Testis (tissue), 3 donors: ENCODE data around the gene ATXN7L1. TPM values are rescaled to one million over a fixed set of nuclear protein-coding genes. Genes with fewer than 3 reads are reported as not detected.

Experiments
- DNase-seq: peaks from one replicate; pipeline ENCODE4 v3.0.0-alpha.2; 2019
- H3K27ac ChIP-seq, 2 donors: fragments of 200-600 bp; sonication (generic); one replicate each; pipeline ENCODE4 v1.5.1; 2019
- H3K27me3 ChIP-seq: fragments of 200-600 bp; sonication (generic); one replicate; pipeline ENCODE4 v1.5.1; 2019
- H3K36me3 ChIP-seq: fragments of 200-600 bp; sonication (generic); one replicate; pipeline ENCODE4 v1.5.1; 2017; ENCODE audit warnings: low read depth; ENCODE audit errors: missing control alignments
- H3K4me1 ChIP-seq: fragments of 200-600 bp; sonication (generic); one replicate; pipeline ENCODE4 v1.5.1; 2019
- H3K4me3 ChIP-seq, 2 donors: fragments of 200-600 bp; sonication (generic); one replicate each; pipeline ENCODE4 v1.5.1; 2017 to 2019
- H3K9me3 ChIP-seq: fragments of 200-600 bp; sonication (generic); one replicate; pipeline ENCODE4 v1.5.1; 2017
- CTCF ChIP-seq, 3 experiments: fragments of 450-650 bp in 2 of 3; fragments of 200-600 bp in 1 of 3; sonication (generic) in 1 of 3; IDR thresholded peaks; one replicate each; pipeline ENCODE4 v1.5.1; 2016 to 2019; ENCODE audit warnings: antibody characterized with exemption in 3 of 3, mild to moderate bottlenecking in 2 of 3, moderate library complexity in 1 of 3
- POLR2A ChIP-seq: fragments of 450-650 bp; IDR thresholded peaks from one replicate; pipeline ENCODE4 v1.6.1; 2017; ENCODE audit warnings: antibody characterized with exemption, mild to moderate bottlenecking, moderate library complexity
- WGBS, 2 donors: methylation state at CpG; one replicate each; pipeline ENCODE4 v1.1.5; 2018; 5-methylcytosine and 5-hydroxymethylcytosine counted together
- intact Hi-C: fragments of 100-400 bp; cut with DNase I; formaldehyde crosslinking; loops from one replicate; pipeline ENCODE4 v1.15.1; 2023; ENCODE audit warnings: low total_unique reads
- polyA plus RNA-seq: library from polyadenylated mRNA; stranded (reverse); fragments of 350-450 nt; fragmentation: Illumina TruSeq; extraction: RNeasy Lipid Tissue Mini Kit (QIAGEN cat#74804); gene quantifications from one replicate; pipeline ENCODE4 v1.2.3, GENCODE V29; 2014; ENCODE audit warnings: low read depth, low replicate concordance; ENCODE audit not compliant: insufficient read depth
- total RNA-seq, 2 donors: library from RNA; depleted of rRNA; stranded (reverse); fragments of >200 nt; gene quantifications; one replicate each; pipeline ENCODE4 v1.2.3, GENCODE V29; 2016

The ATXN7L1 gene
- total and polyA plus RNA-seq, 3 donors from 2014 or later, result 35.7 to 61.7 (median 35.9) TPM

DNA sequence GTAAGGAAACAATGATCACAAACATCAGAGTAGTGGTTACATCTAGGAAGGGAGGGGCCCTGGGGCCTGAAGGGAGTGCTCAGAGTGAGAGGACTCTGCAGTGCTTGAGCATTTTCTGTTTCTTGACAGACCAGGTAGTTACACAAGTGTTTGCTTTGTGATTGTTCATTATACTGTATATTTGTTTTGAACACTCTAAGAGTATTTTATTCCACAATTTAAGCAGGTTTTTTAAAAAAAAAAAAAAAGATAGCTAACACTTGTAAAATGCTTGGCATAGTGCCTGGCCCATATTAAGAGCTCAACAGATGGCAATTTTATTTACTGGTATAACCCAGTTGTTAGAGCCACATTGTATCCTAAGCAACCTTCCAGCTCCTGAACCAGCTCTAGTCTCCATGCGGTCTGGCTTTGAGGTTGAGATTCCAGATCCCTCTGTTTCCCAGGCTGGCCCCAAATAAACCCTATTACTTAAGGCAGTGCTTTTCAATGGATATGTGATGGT lies 20.1 kb upstream of the ATXN7L1 start:
- Histone ChIP-seq H3K4me3 (no peak overlapping the region), H3K4me1 (no peaks in the 10 kb centered on the region), H3K27ac (no peak overlapping the region), H3K9me3 (no peaks in the 10 kb centered on the region), H3K27me3 (no peaks in the 10 kb centered on the region), H3K36me3 (no peaks in the 10 kb centered on the region)
- intact Hi-C loops, result no loop called here
- 71 to 81% methylated on average over 1 of the region's 1 CpG for WGBS, 2 donors
- TF ChIP-seq POLR2A (no peak), CTCF (IDR thresholded peaks at IDR 0.05) (no peak)
- no peak for DNase-seq

- Histone ChIP-seq H3K4me3 (no peak overlapping the region), H3K27ac (no peak overlapping the region), H3K27me3 (no peaks in the 10 kb centered on the region), H3K9me3 (no peaks in the 10 kb centered on the region), H3K4me1 (no peaks in the 10 kb centered on the region), H3K36me3 (no peaks in the 10 kb centered on the region)
- TF ChIP-seq CTCF (IDR thresholded peaks at IDR 0.05) (no peak), POLR2A (no peak)
- no peak for DNase-seq
- WGBS, 2 donors, result 89 to 93% methylated on average over 3 of the region's 3 CpGs
- intact Hi-C loops, result no loop called here
Measured at GRCh38 chr7:105894131-105894530, 17.7 kb upstream of the ATXN7L1 start.

DNA sequence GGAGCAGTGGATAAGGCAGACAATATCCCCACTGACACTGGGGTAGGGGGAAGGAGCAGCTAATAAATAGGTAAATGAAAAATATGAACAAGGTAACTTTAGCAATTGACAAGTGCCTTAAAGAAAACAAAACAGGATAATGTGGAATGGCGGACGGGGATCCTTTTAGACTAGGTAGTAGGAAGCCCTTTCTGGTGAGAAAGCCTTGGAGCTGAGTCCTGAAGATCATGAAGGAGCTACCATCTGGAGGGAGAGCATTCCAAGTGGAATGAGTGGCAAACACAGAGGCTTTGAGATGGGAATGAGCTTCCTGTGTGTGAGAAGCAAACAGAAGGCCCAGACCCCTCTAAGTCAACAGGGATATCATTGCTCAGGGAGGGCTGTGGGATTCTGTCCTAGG lies 16.0 kb upstream of the ATXN7L1 start:
- TF ChIP-seq POLR2A, result no peak
- no peak for TF ChIP-seq CTCF (IDR thresholded peaks at IDR 0.05)
- intact Hi-C loops, result no loop called here
- Histone ChIP-seq H3K4me1 (no peaks in the 10 kb centered on the region), H3K4me3 (no peak overlapping the region), H3K27ac (no peak overlapping the region), H3K36me3 (no peaks in the 10 kb centered on the region), H3K27me3 (no peaks in the 10 kb centered on the region), H3K9me3 (no peaks in the 10 kb centered on the region)
- 87 to 98% methylated on average over 2 of the region's 2 CpGs for WGBS, 2 donors
- DNase-seq, result no peak

DNA sequence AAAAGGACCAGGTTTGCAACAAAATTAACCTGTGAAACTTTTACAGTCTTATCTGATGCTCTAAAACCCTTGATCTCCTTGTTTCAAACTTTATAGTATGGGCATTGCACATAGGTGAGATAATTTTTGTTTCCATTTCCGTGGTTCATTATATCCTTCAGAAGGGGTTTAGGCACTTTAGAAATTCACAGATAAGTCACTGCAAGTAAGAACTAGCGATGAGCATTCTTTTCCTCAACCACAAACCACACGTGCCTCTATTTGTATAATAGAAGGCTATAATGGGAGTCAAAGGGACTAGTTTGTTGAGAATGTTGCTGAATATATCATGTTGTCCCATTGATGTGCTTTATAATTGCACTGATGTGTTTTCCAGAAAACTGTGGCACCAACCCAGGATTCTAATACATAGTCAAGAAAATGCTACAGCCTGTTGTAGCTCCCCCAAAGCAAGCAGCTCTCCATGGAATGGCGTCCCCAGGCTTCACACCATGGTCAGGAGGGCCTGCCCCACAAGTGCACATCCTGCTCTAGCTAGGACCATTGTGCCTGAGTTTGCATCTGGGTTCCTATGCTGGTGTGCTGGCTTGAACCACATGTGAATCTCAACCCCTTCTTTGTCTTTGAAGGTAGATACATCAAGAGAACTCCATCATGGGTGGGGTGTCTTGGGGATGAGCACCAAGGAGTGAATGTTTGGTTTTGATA lies 14.0 kb upstream of the ATXN7L1 start:
- intact Hi-C loops, result no loop called here
- WGBS, 2 donors, result 88 to 92% methylated on average over 4 of the region's 4 CpGs
- H3K36me3 ChIP-seq, result no peaks in the 10 kb centered on the region
- H3K4me3 ChIP-seq, result no peak overlapping the region
- TF ChIP-seq POLR2A, result no peak
- no peak for TF ChIP-seq CTCF (IDR thresholded peaks at IDR 0.05)
- DNase-seq, result no peak
- no peak overlapping the region for H3K27ac ChIP-seq
- no peaks in the 10 kb centered on the region for H3K27me3 ChIP-seq
- H3K4me1 ChIP-seq, result no peaks in the 10 kb centered on the region
- H3K9me3 ChIP-seq, result no peaks in the 10 kb centered on the region
